Astrocyte of the hippocampus (primary cell): ENCODE results near the gene RASGRP2.
A peak's percentile ranks its signal among the peaks of the same experiment; 100 is the strongest.

ENCODE experiments used
- DNase-seq: peaks from one replicate; pipeline ENCODE4 v3.0.0; 2011; ENCODE audit warnings: low read depth, low spot score

RASGRP2 gene

GRCh38 chr11:64757549-64758329 lies 13.8 kb upstream of the RASGRP2 start:
- DNase-seq: no peak

- no peak for DNase-seq
These were observed 11.9 kb upstream of the RASGRP2 start for GRCh38 chr11:64755681-64756361.

GRCh38 chr11:64754919-64755662 lies 11.1 kb upstream of the RASGRP2 start:
- no peak for DNase-seq

- DNase-seq: no peak
These were observed 10.4 kb upstream of the RASGRP2 start for GRCh38 chr11:64754124-64754918.

GRCh38 chr11:64753380-64754123 lies 9.6 kb upstream of the RASGRP2 start:
- no peak for DNase-seq

GRCh38 chr11:64753019-64753379 lies 9.1 kb upstream of the RASGRP2 start:
- no peak for DNase-seq

GRCh38 chr11:64752175-64752970 lies 8.4 kb upstream of the RASGRP2 start:
- no peak for DNase-seq

- DNase-seq: no peak
These were observed 7.6 kb upstream of the RASGRP2 start for GRCh38 chr11:64751580-64751979.

GRCh38 chr11:64751136-64751535 lies 7.2 kb upstream of the RASGRP2 start:
- DNase-seq: no peak

- DNase-seq: no peak
These were observed 6.6 kb upstream of the RASGRP2 start for GRCh38 chr11:64750361-64751054.

- DNase-seq: no peak
These were observed 4.2 kb upstream of the RASGRP2 start for GRCh38 chr11:64747961-64748665.

GRCh38 chr11:64746486-64746885 lies 2.5 kb upstream of the RASGRP2 start:
- DNase-seq: no peak

- DNase-seq: peak; percentile 70
These were observed 1.8 kb upstream of the RASGRP2 start for GRCh38 chr11:64745521-64746328.

- DNase-seq: peak; percentile 26
These were observed 1.2 kb upstream of the RASGRP2 start for GRCh38 chr11:64745189-64745520.

GRCh38 chr11:64744544-64745188 lies 724 bp upstream of the RASGRP2 start:
- no peak for DNase-seq

- DNase-seq: peak; percentile 65
These were observed 902 bp downstream of the RASGRP2 start for GRCh38 chr11:64742889-64743590.
